SK-N-MC (cell line): ENCODE results near the gene ATG3.

Experiments used
- EZH2 ChIP-seq: fragments of 200-600 bp; sonication (generic); IDR thresholded peaks from one replicate; pipeline ENCODE4 v1.6.1; 2017; ENCODE audit warnings: antibody characterized with exemption
- POLR2AphosphoS5 ChIP-seq: IDR thresholded peaks from 2 replicates; pipeline ENCODE4 v1.6.1; 2012; ENCODE audit warnings: mild to moderate bottlenecking, low read depth, low read length, borderline replicate concordance

DNA sequence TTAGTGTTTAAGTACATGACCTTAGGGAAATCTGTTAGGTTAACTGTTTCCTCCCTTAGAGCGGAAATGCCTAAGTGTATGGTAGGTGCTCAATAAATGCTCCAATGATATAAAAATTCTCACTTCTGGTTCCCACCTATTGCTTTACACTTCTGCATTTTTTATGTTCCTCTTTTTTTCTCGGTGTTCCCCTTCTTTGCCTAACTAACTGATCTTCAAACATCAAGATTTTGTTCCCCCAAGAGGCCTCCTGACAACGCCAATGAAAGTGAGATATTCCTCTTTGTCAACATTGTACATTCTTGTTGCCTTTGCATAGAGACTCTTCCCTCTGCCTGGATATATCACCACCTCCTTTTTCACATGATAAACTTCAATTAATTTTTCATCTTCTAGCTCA, 17.5 kb upstream of the ATG3 start:
- TF ChIP-seq EZH2: no peak
- no peak for TF ChIP-seq POLR2AphosphoS5
